ENCODE results near the gene CCDC15.

DNA sequence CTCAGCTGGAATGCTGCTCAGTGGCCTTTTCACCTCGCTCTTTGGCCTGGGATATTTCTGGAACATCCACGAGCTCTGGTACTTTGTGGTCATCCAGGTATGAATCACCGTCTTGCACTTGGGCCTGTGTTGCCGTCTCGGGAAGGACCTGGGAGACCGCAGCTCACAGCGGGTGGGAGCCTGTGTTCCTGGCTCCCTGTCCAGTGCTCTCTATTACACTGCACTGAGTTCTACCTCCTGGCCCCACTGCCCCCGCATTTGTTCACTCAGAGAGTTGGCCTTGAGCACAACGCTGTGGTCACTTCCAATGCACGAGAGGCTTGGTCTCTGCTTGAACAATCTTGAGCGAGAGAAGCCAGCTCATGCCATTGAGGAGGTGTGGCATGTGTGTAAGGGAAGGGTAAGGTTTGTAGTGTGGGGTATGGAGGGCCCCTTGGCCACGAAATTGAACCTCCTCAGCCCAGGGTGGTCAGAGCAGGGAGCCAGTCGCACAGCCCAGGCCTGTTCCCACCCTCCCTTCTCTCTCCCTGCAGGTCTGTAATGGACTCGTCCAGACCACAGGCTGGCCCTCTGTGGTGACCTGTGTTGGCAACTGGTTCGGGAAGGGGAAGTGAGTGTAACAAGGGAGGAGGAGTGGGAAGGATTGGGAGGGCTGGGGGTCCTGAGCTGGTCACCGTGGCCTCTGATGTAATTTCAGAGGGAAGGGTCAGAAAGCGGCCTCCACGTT, 125.3 kb downstream of the CCDC15 start:
- TF ChIP-seq, protein P1, sequence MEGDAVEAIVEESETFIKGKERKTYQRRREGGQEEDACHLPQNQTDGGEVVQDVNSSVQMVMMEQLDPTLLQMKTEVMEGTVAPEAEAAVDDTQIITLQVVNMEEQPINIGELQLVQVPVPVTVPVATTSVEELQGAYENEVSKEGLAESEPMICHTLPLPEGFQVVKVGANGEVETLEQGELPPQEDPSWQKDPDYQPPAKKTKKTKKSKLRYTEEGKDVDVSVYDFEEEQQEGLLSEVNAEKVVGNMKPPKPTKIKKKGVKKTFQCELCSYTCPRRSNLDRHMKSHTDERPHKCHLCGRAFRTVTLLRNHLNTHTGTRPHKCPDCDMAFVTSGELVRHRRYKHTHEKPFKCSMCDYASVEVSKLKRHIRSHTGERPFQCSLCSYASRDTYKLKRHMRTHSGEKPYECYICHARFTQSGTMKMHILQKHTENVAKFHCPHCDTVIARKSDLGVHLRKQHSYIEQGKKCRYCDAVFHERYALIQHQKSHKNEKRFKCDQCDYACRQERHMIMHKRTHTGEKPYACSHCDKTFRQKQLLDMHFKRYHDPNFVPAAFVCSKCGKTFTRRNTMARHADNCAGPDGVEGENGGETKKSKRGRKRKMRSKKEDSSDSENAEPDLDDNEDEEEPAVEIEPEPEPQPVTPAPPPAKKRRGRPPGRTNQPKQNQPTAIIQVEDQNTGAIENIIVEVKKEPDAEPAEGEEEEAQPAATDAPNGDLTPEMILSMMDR (IDR thresholded peaks at IDR 0.05; ENCODE audit: low read length): no peak
- TF ChIP-seq EZH2 (optimal IDR thresholded peaks at IDR 0.05; ENCODE audit: low read depth, low read length) (no peak), EZH2phosphoT487 (IDR thresholded peaks at IDR 0.05; ENCODE audit: low read length) (no peak)
